GM10266 (cell line): ENCODE data around the gene NPTX1.

ENCODE experiments used
- DNase-seq: peaks from one replicate; pipeline ENCODE4 v3.0.0; 2012; ENCODE audit errors: extremely low spot score
- TF ChIP-seq, protein P1 (sequence below): IDR thresholded peaks from 2 replicates; pipeline ENCODE4 v1.5.1; 2012; ENCODE audit warnings: mild to moderate bottlenecking, low read depth; ENCODE audit not compliant: control insufficient read depth, insufficient read depth; ENCODE audit errors: missing control alignments

NPTX1 gene

DNA sequence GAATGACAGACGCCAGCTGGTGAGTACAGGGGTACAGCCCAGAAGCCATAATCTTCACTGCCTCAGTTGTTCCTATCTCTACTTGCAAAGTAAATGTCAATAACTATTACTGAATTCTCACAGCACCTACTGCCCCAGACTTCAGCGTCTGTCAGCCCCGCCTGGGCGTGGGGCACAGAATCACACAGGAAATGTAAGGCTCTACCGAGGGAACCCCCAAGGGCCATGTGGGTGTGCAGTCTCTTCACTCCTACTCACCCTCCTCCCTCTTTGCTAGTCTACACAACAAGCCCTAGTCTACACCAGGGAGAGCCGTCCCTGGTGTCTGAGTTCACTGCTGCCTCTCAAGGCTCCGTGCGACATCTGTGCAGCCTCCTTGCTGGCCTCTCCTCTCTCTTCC, 4.5 kb downstream of the NPTX1 start:
- DNase-seq = no peak
- TF ChIP-seq, protein P1, sequence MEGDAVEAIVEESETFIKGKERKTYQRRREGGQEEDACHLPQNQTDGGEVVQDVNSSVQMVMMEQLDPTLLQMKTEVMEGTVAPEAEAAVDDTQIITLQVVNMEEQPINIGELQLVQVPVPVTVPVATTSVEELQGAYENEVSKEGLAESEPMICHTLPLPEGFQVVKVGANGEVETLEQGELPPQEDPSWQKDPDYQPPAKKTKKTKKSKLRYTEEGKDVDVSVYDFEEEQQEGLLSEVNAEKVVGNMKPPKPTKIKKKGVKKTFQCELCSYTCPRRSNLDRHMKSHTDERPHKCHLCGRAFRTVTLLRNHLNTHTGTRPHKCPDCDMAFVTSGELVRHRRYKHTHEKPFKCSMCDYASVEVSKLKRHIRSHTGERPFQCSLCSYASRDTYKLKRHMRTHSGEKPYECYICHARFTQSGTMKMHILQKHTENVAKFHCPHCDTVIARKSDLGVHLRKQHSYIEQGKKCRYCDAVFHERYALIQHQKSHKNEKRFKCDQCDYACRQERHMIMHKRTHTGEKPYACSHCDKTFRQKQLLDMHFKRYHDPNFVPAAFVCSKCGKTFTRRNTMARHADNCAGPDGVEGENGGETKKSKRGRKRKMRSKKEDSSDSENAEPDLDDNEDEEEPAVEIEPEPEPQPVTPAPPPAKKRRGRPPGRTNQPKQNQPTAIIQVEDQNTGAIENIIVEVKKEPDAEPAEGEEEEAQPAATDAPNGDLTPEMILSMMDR = no peak

DNA sequence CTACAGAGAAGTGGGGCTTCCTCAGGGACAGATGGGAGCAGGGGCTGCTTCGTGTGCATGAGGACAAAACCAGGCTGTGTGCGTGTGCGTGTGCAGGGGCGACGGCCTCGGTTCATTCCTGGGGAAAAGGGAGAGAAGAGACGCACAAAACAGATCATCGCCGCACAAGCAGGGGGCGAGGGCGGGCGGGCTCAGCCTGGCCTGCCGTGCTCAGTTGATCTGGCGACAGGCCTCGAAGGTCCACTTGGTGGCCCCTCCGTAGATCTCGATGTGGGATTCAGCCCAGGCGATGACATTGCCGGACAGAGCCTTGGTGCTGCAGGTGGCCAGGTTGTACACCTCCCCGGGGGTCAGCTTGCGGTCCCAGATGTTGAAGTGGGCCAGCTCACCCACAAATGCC, 5.8 kb downstream of the NPTX1 start:
- no peak for DNase-seq
- TF ChIP-seq, protein P1 = no peak

DNA sequence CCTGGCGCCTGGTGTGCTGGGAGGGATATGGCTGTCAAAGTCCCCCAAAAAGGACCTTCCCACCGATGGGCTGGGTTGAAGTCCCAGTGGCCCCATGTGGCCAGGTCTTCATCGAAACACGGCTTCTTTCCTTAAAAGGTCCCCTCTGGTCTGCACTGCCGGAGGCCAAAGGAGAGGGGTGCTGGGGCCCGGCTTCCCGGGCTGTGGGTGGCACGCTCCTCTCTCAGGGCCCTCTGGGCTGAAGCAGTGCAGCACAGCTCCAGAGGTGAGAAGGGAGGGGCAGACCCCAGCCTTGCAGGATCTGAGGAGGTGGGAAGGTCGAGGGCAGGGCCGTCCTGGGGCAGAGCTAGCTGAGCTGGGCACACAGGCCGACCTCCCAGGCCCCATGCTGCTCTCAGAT, 6.7 kb downstream of the NPTX1 start:
- no peak for DNase-seq
- TF ChIP-seq, protein P1 = no peak

DNA sequence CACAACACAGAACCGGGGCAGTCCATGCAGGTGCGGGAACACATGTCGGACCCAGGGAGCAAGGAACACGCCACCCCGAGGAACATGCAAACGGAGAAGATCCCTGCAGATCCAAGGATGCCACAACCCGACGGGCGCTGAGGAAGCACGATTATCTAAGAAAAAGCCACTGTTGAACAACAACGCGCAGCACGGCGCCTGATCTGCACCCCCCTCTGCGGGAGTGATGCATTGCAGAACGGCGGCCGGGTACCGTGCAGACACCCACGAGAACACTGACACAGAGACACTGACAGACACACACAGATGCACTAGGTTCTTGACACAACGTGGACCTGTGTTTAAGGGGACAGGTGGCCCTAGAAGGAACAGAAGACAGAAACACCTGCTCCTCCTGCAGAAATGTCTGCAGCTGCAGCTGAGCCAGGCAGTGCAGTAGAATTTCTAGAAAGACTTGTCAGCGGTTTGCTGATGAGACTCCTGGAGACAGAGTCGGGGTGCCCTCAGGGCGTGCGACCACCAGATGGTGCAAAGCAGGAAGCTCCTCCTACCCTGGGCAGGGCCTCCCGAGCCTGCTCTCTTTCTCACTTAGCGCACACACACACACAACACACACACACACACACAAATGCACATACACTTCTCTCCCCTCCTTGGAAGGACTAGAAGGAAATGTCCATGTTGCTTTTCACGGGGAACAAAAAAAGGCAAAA, 7.5 kb downstream of the NPTX1 start:
- TF ChIP-seq, protein P1 = no peak
- DNase-seq = no peak

DNA sequence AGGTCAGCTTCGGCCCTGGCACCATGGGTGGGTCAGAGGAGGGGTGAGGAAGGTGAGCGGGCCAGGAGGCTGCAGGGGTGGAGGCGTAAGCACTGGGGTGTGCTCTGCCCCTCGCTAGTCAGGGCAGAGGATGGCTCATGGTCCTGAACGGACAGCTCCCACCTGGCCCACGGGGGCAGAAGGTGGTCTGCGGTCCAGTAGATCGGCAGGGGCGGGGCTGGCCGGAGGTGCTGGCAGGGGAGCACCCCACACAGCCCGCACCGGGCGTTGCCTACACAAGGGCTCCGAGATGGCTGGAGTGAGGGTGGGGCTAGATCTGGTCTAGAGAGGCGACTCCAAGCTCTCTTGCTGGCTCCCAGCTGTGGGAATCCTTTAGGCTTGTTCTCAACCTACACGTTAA, 8.2 kb downstream of the NPTX1 start:
- DNase-seq = no peak
- TF ChIP-seq, protein P1 = no peak

DNA sequence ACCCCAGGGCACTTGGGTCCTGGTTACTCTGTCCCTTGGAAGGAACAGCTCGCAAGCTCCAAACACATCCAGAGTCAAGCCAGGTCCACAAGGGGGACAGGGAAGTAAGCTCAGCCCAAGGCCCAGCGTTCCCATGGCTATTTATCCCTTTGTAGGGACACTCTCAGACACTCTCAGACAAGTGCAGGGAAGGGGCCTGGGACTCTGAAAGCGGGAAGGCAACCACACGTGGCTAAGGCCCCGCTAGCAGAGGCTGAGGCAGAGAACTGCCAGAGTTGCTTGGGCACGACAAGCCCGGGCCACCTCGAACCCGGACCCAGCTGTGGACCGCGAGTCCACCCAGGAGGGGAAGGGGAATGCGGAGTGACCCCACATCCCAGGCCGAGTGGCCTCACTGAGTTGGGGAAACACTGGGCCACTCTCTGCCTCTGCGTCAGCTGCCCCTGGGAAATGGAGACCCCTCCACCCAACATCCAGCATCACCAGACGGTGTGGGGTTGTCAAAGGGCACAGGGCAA, 10.2 kb downstream of the NPTX1 start:
- TF ChIP-seq, protein P1 = no peak

DNA sequence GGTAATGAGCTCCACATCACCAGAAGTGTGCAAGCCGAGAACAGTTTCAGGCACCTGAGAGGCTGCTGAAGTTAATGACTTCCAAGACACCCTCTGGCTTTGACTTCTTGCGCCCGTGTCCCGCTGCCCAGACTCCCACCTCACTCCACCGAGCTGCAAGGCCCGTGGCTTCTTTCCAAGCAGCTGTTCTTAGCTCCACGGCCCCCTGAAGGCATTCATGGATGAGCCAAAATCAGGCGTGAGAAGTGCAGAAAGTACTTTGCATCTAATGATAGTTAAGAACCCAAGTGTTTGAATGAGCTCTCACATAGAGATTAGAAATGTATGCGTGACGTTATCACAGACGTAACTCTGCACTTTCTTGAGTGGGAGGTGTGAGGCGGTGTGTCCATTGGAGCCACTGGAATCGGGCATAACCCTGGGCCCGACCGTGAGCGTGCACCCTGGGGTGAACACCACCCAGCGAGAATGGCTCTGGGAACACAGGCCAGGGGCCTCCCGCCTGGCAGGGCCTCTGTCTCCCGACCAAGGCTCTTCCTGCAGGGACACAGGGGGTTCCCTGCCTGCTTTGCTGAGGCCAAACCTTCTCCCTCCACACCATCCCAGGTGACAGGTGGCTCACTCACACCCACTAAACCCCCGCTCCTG, 11.0 kb downstream of the NPTX1 start:
- DNase-seq = no peak
- TF ChIP-seq, protein P1 = no peak

More for the DNA sequence above, 10.2 kb downstream of the NPTX1 start:
- no peak for DNase-seq
